OCI-LY3 (cell line): Measurements from ENCODE around the gene PRKAR1B.

Experiments used
- H2AFZ ChIP-seq: fragments of 200-600, 300-600 bp; shearing (Covaris generic); 2 replicates; pipeline ENCODE4 v1.6.0; 2014; ENCODE audit warnings: antibody characterized with exemption, low read depth, low read length
- H3K27ac ChIP-seq: fragments of 200-600, 300-600 bp; sonication (generic); 2 replicates; pipeline ENCODE4 v1.5.1; 2014; ENCODE audit warnings: mild to moderate bottlenecking, low read length, moderate library complexity, mixed read lengths
- H3K27me3 ChIP-seq: fragments of 200-600, 300-600 bp; sonication (generic); 2 replicates; pipeline ENCODE4 v1.6.1; 2014; ENCODE audit warnings: low read depth, low read length, mixed read lengths
- H3K36me3 ChIP-seq: fragments of 200-600, 300-600 bp; sonication (generic); replicated peaks from 2 replicates; pipeline ENCODE3; 2014; ENCODE audit warnings: low read depth, low read length, mixed read lengths
- H3K4me1 ChIP-seq: fragments of 300-600, 200-600 bp; sonication (generic); 2 replicates; pipeline ENCODE4 v1.6.1; 2014; ENCODE audit warnings: low read length, mixed read lengths
- H3K4me2 ChIP-seq: fragments of 200-600, 300-600 bp; sonication (generic); 2 replicates; pipeline ENCODE4 v1.6.1; 2014; ENCODE audit warnings: low read length, mixed read lengths
- H3K4me3 ChIP-seq: fragments of 300-600, 200-600 bp; sonication (generic); 2 replicates; pipeline ENCODE4 v1.5.1; 2014; ENCODE audit warnings: antibody characterized with exemption, mild to moderate bottlenecking, low read length, moderate library complexity
- H3K79me2 ChIP-seq: fragments of 300-600, 200-600 bp; shearing (Covaris generic); 2 replicates; pipeline ENCODE4 v1.6.1; 2014; ENCODE audit warnings: mild to moderate bottlenecking, low read length, mixed read lengths
- H3K9ac ChIP-seq: fragments of 300-600, 200-600 bp; shearing (Covaris generic); 2 replicates; pipeline ENCODE4 v1.6.0; 2014; ENCODE audit warnings: mild to moderate bottlenecking, low read length, moderate library complexity
- H3K9me3 ChIP-seq: fragments of 200-600, 300-600 bp; shearing (Covaris generic); 2 replicates; pipeline ENCODE4 v1.6.1; 2014; ENCODE audit warnings: low read length, mixed read lengths; ENCODE audit not compliant: insufficient read depth
- H4K20me1 ChIP-seq: fragments of 200-600, 300-600 bp; sonication (generic); 2 replicates; pipeline ENCODE4 v1.6.1; 2016; ENCODE audit warnings: low read length, mixed read lengths; ENCODE audit not compliant: insufficient read depth
- EZH2phosphoT487 ChIP-seq: fragments of 200-600 bp; shearing (Covaris generic); IDR thresholded peaks from 2 replicates; pipeline ENCODE4 v1.6.1; 2018; ENCODE audit warnings: antibody characterized with exemption, mixed run types, low read depth
- TF ChIP-seq, protein P1 (sequence below): fragments of 200-600, 300-600 bp; sonication (generic); IDR thresholded peaks from 2 replicates; pipeline ENCODE4 v1.5.1; 2014; ENCODE audit warnings: antibody characterized with exemption, low read length, low read depth

Gene PRKAR1B

GRCh38 chr7:600149-601035 lies 126.7 kb downstream of the PRKAR1B start:
- Histone ChIP-seq H3K9me3 (no peaks in the 10 kb centered on the region), H2AFZ (no peak overlapping the region), H4K20me1 (no peaks in the 10 kb centered on the region), H3K27ac (no peak overlapping the region), H3K36me3 (no peaks in the 10 kb centered on the region), H3K4me2 (no peak overlapping the region), H3K27me3 (no peaks in the 10 kb centered on the region), H3K9ac (no peak overlapping the region), H3K4me1 (peaks cover 14% of the 10 kb centered on the region), H3K79me2 (no peaks in the 10 kb centered on the region), H3K4me3 (no peak overlapping the region)
- no peak for TF ChIP-seq EZH2phosphoT487
- TF ChIP-seq, protein P1, sequence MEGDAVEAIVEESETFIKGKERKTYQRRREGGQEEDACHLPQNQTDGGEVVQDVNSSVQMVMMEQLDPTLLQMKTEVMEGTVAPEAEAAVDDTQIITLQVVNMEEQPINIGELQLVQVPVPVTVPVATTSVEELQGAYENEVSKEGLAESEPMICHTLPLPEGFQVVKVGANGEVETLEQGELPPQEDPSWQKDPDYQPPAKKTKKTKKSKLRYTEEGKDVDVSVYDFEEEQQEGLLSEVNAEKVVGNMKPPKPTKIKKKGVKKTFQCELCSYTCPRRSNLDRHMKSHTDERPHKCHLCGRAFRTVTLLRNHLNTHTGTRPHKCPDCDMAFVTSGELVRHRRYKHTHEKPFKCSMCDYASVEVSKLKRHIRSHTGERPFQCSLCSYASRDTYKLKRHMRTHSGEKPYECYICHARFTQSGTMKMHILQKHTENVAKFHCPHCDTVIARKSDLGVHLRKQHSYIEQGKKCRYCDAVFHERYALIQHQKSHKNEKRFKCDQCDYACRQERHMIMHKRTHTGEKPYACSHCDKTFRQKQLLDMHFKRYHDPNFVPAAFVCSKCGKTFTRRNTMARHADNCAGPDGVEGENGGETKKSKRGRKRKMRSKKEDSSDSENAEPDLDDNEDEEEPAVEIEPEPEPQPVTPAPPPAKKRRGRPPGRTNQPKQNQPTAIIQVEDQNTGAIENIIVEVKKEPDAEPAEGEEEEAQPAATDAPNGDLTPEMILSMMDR, result no peak

- Histone ChIP-seq H3K9me3 (no peaks in the 10 kb centered on the region), H3K27ac (no peak overlapping the region), H3K79me2 (no peaks in the 10 kb centered on the region), H3K4me2 (no peak overlapping the region), H3K4me1 (peaks cover 14% of the 10 kb centered on the region), H3K4me3 (no peak overlapping the region), H3K36me3 (no peaks in the 10 kb centered on the region), H4K20me1 (no peaks in the 10 kb centered on the region), H3K9ac (no peak overlapping the region), H2AFZ (no peak overlapping the region), H3K27me3 (no peaks in the 10 kb centered on the region)
- TF ChIP-seq EZH2phosphoT487, result no peak
- TF ChIP-seq, protein P1, result no peak
These were observed 128.2 kb downstream of the PRKAR1B start for GRCh38 chr7:598899-599298.

DNA sequence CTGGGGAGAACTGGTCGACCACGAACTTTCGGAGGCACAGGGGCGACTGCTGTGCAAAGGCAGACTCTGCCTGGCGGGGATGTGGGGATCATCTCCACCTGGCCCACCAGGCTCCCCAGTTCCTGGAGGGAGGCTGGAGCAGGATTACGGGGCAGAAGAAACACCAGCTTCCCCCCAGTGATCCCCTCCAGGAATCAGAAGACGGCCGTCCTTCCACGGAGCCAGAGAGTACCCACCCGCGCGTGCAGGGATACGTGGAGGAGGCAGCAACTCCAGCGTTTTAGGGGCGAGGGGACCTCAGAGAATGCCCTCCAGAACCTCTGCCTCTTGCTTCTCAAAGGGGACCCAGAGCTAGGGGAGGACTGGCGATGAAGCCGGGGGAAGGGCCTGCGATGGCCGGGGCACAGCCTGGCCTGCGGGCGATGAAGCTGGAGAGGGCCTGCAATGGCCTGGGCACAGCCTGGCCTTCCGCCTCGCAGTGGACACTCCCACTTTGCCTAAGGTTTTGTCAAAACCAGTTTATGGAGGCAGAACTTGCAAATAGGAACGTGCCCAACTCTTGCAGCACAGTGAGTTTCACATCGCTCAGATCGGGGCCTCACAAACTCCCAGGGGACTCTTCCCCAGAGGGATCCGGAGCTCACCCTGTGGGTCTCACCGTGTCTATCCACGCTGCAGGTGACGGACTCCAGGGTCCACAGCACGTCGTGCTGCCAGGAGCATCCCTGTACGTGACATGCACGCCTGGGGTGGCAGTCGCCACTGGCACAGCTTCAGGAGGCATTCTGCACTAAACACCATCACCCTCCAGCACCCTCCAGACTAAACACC lies 129.5 kb downstream of the PRKAR1B start:
- Histone ChIP-seq H3K27me3 (no peaks in the 10 kb centered on the region), H3K4me3 (no peak overlapping the region)
- no peak for TF ChIP-seq EZH2phosphoT487
- TF ChIP-seq, protein P1, result no peak

DNA sequence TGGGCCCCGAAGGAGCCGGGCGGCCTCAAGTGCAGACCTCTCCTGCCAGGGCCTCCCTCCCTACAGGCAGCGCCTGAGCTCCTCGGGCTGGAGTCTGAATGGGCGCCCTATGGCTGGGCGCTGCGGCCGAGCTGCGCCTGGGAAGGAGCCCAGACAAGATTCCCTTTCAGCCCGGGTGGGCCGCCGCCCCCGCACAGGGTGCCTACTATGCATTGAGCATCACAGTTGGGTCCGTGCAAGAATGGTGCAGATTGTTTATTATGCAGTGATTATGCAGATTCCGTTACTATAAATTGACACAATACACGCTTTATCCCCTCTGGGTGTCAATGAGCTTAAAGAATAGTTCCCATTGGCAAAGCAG lies 130.3 kb downstream of the PRKAR1B start:
- Histone ChIP-seq H4K20me1 (no peaks in the 10 kb centered on the region), H3K27me3 (no peaks in the 10 kb centered on the region), H2AFZ (no peak overlapping the region), H3K79me2 (no peaks in the 10 kb centered on the region), H3K4me3 (no peak overlapping the region), H3K27ac (no peak overlapping the region), H3K9me3 (no peaks in the 10 kb centered on the region), H3K4me1 (peaks cover 9% of the 10 kb centered on the region), H3K9ac (no peak overlapping the region), H3K36me3 (no peaks in the 10 kb centered on the region), H3K4me2 (no peak overlapping the region)
- TF ChIP-seq, protein P1, result no peak
- TF ChIP-seq EZH2phosphoT487, result no peak

More for the DNA sequence above, 129.5 kb downstream of the PRKAR1B start:
- Histone ChIP-seq H3K79me2 (no peaks in the 10 kb centered on the region), H3K9ac (no peak overlapping the region), H3K4me2 (no peak overlapping the region), H2AFZ (no peak overlapping the region), H3K9me3 (no peaks in the 10 kb centered on the region), H3K4me1 (peaks cover 14% of the 10 kb centered on the region), H4K20me1 (no peaks in the 10 kb centered on the region), H3K27ac (no peak overlapping the region), H3K36me3 (no peaks in the 10 kb centered on the region)
